Kidney epithelial cell (primary cell): ENCODE measurements around the gene KIAA0408. TPM values are rescaled to one million over a fixed set of nuclear protein-coding genes. Genes with fewer than 3 reads are reported as not detected.

Experiments used
- DNase-seq: peaks from one replicate; pipeline ENCODE4 v3.0.0-alpha.2; 2010; ENCODE audit warnings: low read depth
- H3K27me3 ChIP-seq: 2 replicates; pipeline ENCODE4 v1.6.0; 2011; ENCODE audit warnings: low read length; ENCODE audit not compliant: control insufficient read depth, insufficient read depth
- H3K36me3 ChIP-seq: 2 replicates; pipeline ENCODE4 v1.5.1; 2011; ENCODE audit warnings: low read length; ENCODE audit not compliant: control insufficient read depth, insufficient read depth
- H3K4me3 ChIP-seq: 2 replicates; pipeline ENCODE4 v1.5.1; 2011; ENCODE audit warnings: low read depth, mild to moderate bottlenecking, control low read depth, low read length
- CTCF ChIP-seq: IDR thresholded peaks from 2 replicates; pipeline ENCODE4 v1.5.1; 2011; ENCODE audit warnings: mild to moderate bottlenecking, moderate library complexity, low read length, control low read depth, inconsistent platforms; ENCODE audit not compliant: insufficient read depth, poor library complexity, severe bottlenecking
- total RNA-seq: library from RNA; depleted of rRNA; stranded (reverse); fragments of >200 nt; gene quantifications from 2 replicates; pipeline ENCODE4 v1.2.3, GENCODE V29; 2015

Gene KIAA0408
- total RNA-seq, 1 donor from 2014 or later: 13.5 TPM

GRCh38 chr6:127489248-127489647, 30.1 kb upstream of the KIAA0408 start:
- Histone ChIP-seq H3K4me3 (no peak overlapping the region), H3K27me3 (no peaks in the 10 kb centered on the region), H3K36me3 (no peaks in the 10 kb centered on the region)
- no peak for DNase-seq
- TF ChIP-seq CTCF: no peak

GRCh38 chr6:127486934-127487333, 27.7 kb upstream of the KIAA0408 start:
- no peaks in the 10 kb centered on the region for H3K27me3 ChIP-seq
- no peaks in the 10 kb centered on the region for H3K36me3 ChIP-seq
- H3K4me3 ChIP-seq: no peak overlapping the region
- no peak for TF ChIP-seq CTCF
- DNase-seq: no peak

GRCh38 chr6:127484212-127484863, 25.1 kb upstream of the KIAA0408 start:
- no peak overlapping the region for H3K4me3 ChIP-seq
- DNase-seq: peak; percentile 35
- no peaks in the 10 kb centered on the region for H3K27me3 ChIP-seq
- H3K36me3 ChIP-seq: no peaks in the 10 kb centered on the region
- TF ChIP-seq CTCF: no peak

- DNase-seq: no peak
- TF ChIP-seq CTCF: no peak
- Histone ChIP-seq H3K36me3 (no peaks in the 10 kb centered on the region), H3K4me3 (no peak overlapping the region), H3K27me3 (no peaks in the 10 kb centered on the region)
These were observed 24.3 kb upstream of the KIAA0408 start for GRCh38 chr6:127483399-127484055.

- no peaks in the 10 kb centered on the region for H3K27me3 ChIP-seq
- no peak for DNase-seq
- TF ChIP-seq CTCF: no peak
- H3K4me3 ChIP-seq: no peak overlapping the region
- no peaks in the 10 kb centered on the region for H3K36me3 ChIP-seq
These were observed 23.1 kb upstream of the KIAA0408 start for GRCh38 chr6:127482325-127482724.
